Choroid plexus epithelial cell (primary cell): Measurements from ENCODE around the gene HOXA3.

Experiments
- DNase-seq: peaks from one replicate; pipeline ENCODE4 v3.0.0-alpha.2; 2010; ENCODE audit warnings: low read depth
- H3K4me3 ChIP-seq: 2 replicates; pipeline ENCODE4 v1.5.1; 2011; ENCODE audit warnings: low read depth, mild to moderate bottlenecking, control low read depth, low read length, moderate library complexity
- CTCF ChIP-seq: conservative IDR thresholded peaks from 2 replicates; pipeline ENCODE4 v1.5.1; 2011; ENCODE audit warnings: low read depth, mild to moderate bottlenecking, control low read depth, inconsistent platforms, low read length, moderate library complexity

The HOXA3 gene

GRCh38 chr7:27145165-27145913 is 7.0 kb downstream of the HOXA3 start:
- H3K4me3 ChIP-seq: no peak overlapping the region

GRCh38 chr7:27144781-27145164 is 7.6 kb downstream of the HOXA3 start:
- no peak overlapping the region for H3K4me3 ChIP-seq
- DNase-seq: no peak
- no peak for TF ChIP-seq CTCF

More at GRCh38 chr7:27145165-27145913, 7.0 kb downstream of the HOXA3 start:
- no peak for DNase-seq
- TF ChIP-seq CTCF: no peak

GRCh38 chr7:27143950-27144780 is 8.2 kb downstream of the HOXA3 start:
- no peak for DNase-seq
- TF ChIP-seq CTCF: no peak
- H3K4me3 ChIP-seq: no peak overlapping the region

GRCh38 chr7:27143023-27143949 is 9.1 kb downstream of the HOXA3 start, which contains the start of gene HOXA5:
HOXA5 (minus strand) TSS chr7:27143681; CDS start chr7:27143607, 74 bp downstream.
- no peak for TF ChIP-seq CTCF
- DNase-seq: peak; percentile 27
- H3K4me3 ChIP-seq: no peak within 1 kb of the TSS

- no peak for TF ChIP-seq CTCF
- no peak for DNase-seq
- peak overlapping the region; percentile 5 for H3K4me3 ChIP-seq
Measured at GRCh38 chr7:27142580-27143022, 9.8 kb downstream of the HOXA3 start.

- H3K4me3 ChIP-seq: peak overlapping the region; percentile 5
- TF ChIP-seq CTCF: no peak
- DNase-seq: no peak
Measured at GRCh38 chr7:27141923-27142579, 10.3 kb downstream of the HOXA3 start.
